Breast epithelium (tissue), 4 donors: ENCODE results near the gene PSMB5. TPM values are rescaled to one million over a fixed set of nuclear protein-coding genes. Genes with fewer than 3 reads are reported as not detected.
A peak's percentile ranks its signal among the peaks of the same experiment; 100 is the strongest.

Source experiments
- DNase-seq, 2 donors: peaks; one replicate each; pipeline ENCODE4 v3.0.0-alpha.2; 2019; ENCODE audit warnings: low spot score in 2 of 2
- H3K27ac ChIP-seq, 2 donors: fragments of 200-600 bp; sonication (generic) in 1 of 2; one replicate each; pipeline ENCODE4 v1.5.1; 2016 to 2019; ENCODE audit warnings: mild to moderate bottlenecking in 1 of 2
- H3K27me3 ChIP-seq, 2 donors: fragments of 200-600 bp; sonication (generic) in 1 of 2; one replicate each; pipeline versions ENCODE4 v1.5.1 to v1.6.0; 2017 to 2019; ENCODE audit warnings: control low read depth in 1 of 2, mild to moderate bottlenecking in 1 of 2
- H3K36me3 ChIP-seq: fragments of 200-600 bp; one replicate; pipeline ENCODE4 v1.5.1; 2019
- H3K4me1 ChIP-seq, 2 donors: fragments of 200-600 bp; sonication (generic); one replicate each; pipeline ENCODE4 v1.5.1; 2016 to 2019; ENCODE audit warnings: control low read depth in 1 of 2
- H3K4me3 ChIP-seq, 3 donors: fragments of 200-600 bp; sonication (generic); 1 replicate in 2 of 3; 2 replicates in 1 of 3; pipeline ENCODE4 v1.5.1; 2016 to 2019; ENCODE audit warnings: mild to moderate bottlenecking in 3 of 3, moderate library complexity in 2 of 3
- H3K9me3 ChIP-seq, 2 donors: fragments of 200-600 bp; sonication (generic) in 1 of 2; one replicate each; pipeline ENCODE4 v1.5.1; 2016 to 2019; ENCODE audit warnings: control low read depth in 1 of 2
- POLR2A ChIP-seq: fragments of 450-650 bp; IDR thresholded peaks from one replicate; pipeline ENCODE4 v1.6.1; 2016; ENCODE audit warnings: antibody characterized with exemption, mild to moderate bottlenecking, moderate library complexity
- POLR2AphosphoS5 ChIP-seq, 3 donors: sonication (generic); formaldehyde crosslinking; IDR thresholded peaks; one replicate each; pipeline ENCODE4 v1.6.1; 2017; ENCODE audit warnings: antibody characterized with exemption in 3 of 3
- intact Hi-C: fragments of 100-400 bp; cut with DNase I; formaldehyde crosslinking; loops from one replicate; pipeline ENCODE4 v1.15.1; 2023; ENCODE audit warnings: low total_unique reads
- total RNA-seq, 3 donors: library from RNA; depleted of rRNA; stranded (reverse); fragments of >200 nt; gene quantifications; one replicate each; pipeline ENCODE4 v1.1.0, GENCODE V29; 2016
- TF ChIP-seq, protein P1 (sequence below), 3 donors: fragments of 450-650 bp; IDR thresholded peaks; one replicate each; pipeline ENCODE4 v1.5.1; 2016 to 2017; ENCODE audit warnings: antibody characterized with exemption in 3 of 3, mild to moderate bottlenecking in 3 of 3, moderate library complexity in 3 of 3

Gene PSMB5
- total RNA-seq, 3 donors from 2014 or later: 120 to 144 (median 129) TPM

DNA sequence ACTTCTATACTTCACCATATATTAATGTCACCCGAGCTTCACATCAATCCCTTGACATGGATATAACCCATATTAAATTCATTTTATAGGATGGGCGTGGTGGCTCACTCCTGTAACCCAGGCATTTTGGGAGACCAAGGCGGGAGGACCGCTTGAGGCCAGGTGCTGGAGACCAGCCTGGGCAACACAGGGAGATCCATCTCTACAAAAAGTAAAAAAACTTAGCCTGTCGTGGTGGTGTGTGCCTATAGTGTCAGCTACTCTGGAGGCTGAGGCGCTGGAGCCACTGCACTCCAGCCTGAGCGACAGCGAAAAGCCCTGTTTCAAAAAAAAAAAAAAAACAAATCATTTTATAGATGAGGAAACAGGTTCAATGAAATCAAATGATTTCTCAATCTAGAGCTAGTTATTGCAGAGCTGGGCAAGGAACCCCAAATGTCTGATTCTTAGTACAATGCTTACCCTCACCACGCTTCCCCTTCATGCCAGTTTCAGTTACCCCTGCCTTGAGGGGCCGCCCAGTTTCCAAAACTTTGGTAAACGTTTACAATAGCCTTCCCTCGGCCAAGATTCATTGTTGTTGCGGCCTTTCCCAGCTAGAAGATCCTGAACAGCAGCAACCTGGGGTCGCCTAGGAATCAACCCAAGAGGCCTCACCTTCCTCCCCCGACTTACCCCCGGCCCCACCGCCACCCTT is 751 bp downstream of the PSMB5 start:
- DNase-seq: no peak

DNA sequence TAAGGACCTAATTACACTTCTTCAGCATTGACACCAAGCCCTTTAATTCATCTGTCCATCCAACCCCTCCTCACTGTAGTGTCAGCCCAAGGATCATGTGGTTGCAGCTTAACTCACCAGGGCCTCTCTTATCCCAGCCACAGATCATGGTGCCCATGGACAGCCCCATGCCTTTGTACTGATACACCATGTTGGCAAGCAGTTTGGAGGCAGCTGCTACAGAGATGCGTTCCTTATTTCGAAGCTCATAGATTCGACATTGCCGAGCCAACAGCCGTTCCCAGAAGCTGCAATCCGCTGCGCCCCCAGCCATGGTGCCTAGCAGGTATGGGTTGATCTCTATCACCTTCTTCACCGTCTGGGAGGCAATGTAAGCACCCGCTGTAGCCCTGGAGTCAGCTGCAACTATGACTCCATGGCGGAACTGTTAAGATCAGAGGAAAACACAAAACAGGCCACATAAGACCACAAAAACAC is 1.4 kb downstream of the PSMB5 start:
- H3K27ac ChIP-seq: no peak overlapping the region
- H3K4me3 ChIP-seq: peak overlapping the region in 2 of 3 donors; percentile 71 to 81
- H3K27me3 ChIP-seq: no peaks in the 10 kb centered on the region
- intact Hi-C loops: no loop called here
- no peaks in the 10 kb centered on the region for H3K9me3 ChIP-seq
- peaks cover 5 to 6% of the 10 kb centered on the region in 2 donors for H3K4me1 ChIP-seq
- DNase-seq: no peak
- no peaks in the 10 kb centered on the region for H3K36me3 ChIP-seq
- TF ChIP-seq, protein P1, sequence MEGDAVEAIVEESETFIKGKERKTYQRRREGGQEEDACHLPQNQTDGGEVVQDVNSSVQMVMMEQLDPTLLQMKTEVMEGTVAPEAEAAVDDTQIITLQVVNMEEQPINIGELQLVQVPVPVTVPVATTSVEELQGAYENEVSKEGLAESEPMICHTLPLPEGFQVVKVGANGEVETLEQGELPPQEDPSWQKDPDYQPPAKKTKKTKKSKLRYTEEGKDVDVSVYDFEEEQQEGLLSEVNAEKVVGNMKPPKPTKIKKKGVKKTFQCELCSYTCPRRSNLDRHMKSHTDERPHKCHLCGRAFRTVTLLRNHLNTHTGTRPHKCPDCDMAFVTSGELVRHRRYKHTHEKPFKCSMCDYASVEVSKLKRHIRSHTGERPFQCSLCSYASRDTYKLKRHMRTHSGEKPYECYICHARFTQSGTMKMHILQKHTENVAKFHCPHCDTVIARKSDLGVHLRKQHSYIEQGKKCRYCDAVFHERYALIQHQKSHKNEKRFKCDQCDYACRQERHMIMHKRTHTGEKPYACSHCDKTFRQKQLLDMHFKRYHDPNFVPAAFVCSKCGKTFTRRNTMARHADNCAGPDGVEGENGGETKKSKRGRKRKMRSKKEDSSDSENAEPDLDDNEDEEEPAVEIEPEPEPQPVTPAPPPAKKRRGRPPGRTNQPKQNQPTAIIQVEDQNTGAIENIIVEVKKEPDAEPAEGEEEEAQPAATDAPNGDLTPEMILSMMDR (IDR thresholded peaks at IDR 0.05): no peak
- no peak for TF ChIP-seq POLR2AphosphoS5 (IDR thresholded peaks at IDR 0.05)
- TF ChIP-seq POLR2A: no peak

More for the DNA sequence above, 751 bp downstream of the PSMB5 start:
- H3K27me3 ChIP-seq: no peaks in the 10 kb centered on the region
- H3K4me1 ChIP-seq: peaks cover 5 to 6% of the 10 kb centered on the region in 2 donors
- peak overlapping the region; percentile 88 to 96 for H3K27ac ChIP-seq
- H3K4me3 ChIP-seq: peak overlapping the region; percentile 71 to 81 (median 78)
- TF ChIP-seq, protein P1 (IDR thresholded peaks at IDR 0.05): no peak
- TF ChIP-seq POLR2AphosphoS5 (IDR thresholded peaks at IDR 0.05) (no peak), POLR2A (no peak)
- H3K9me3 ChIP-seq: no peaks in the 10 kb centered on the region
- H3K36me3 ChIP-seq: no peaks in the 10 kb centered on the region
- intact Hi-C loops: no loop called here

DNA sequence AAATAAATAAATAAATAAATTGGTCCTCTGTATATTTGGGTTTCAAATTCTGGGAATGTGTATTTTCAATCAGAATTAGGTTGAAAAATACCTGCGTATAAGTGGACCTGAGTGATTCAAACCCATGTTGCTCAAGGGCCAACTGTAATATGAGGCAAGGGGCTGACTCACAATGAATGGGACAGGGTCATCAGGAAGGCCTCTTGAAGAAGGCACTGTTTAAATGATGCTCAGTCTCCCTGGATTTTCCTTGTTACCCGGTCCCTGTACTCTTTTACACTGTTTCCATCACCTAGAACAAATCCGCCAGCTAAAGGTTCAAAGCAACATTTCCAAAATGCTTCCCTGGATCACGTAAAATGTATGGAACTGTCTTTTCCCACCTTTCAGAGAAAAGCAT is 3.8 kb downstream of the PSMB5 start:
- peaks cover 5 to 6% of the 10 kb centered on the region in 2 donors for H3K4me1 ChIP-seq
- no peaks in the 10 kb centered on the region for H3K9me3 ChIP-seq
- H3K27me3 ChIP-seq: no peaks in the 10 kb centered on the region
- DNase-seq: no peak
- TF ChIP-seq, protein P1 (IDR thresholded peaks at IDR 0.05): no peak
- TF ChIP-seq POLR2AphosphoS5 (IDR thresholded peaks at IDR 0.05): no peak
- TF ChIP-seq POLR2A: no peak
- intact Hi-C loops: no loop called here
- H3K27ac ChIP-seq: no peak overlapping the region
- no peaks in the 10 kb centered on the region for H3K36me3 ChIP-seq
- H3K4me3 ChIP-seq: no peak overlapping the region

DNA sequence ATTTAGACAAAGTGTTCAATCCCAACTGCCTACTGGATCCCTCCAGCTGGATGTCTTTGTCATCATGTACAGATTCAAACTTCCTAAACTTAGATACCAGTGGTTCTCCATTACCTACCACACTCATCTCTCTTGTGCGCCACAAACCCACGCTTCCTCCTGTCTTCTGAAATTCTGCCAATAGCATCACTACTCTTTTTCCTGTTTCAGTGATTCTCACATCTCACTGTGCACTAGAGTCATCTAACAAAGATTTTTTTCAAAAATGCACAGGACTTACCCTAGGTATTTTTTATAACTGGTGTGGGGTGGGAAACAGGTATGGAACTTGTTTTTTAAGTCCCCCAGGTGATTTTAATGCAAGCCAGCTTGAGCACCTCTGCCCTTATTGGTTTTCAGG is 5.9 kb downstream of the PSMB5 start:
- H3K4me3 ChIP-seq: no peak overlapping the region
- intact Hi-C loops: no loop called here
- no peaks in the 10 kb centered on the region for H3K9me3 ChIP-seq
- DNase-seq: no peak
- peaks cover 5% of the 10 kb centered on the region in 2 donors for H3K4me1 ChIP-seq
- H3K27ac ChIP-seq: no peak overlapping the region
- H3K36me3 ChIP-seq: no peaks in the 10 kb centered on the region
- H3K27me3 ChIP-seq: no peaks in the 10 kb centered on the region
- TF ChIP-seq POLR2A: no peak
- TF ChIP-seq, protein P1 (IDR thresholded peaks at IDR 0.05): no peak
- TF ChIP-seq POLR2AphosphoS5 (IDR thresholded peaks at IDR 0.05): no peak

DNA sequence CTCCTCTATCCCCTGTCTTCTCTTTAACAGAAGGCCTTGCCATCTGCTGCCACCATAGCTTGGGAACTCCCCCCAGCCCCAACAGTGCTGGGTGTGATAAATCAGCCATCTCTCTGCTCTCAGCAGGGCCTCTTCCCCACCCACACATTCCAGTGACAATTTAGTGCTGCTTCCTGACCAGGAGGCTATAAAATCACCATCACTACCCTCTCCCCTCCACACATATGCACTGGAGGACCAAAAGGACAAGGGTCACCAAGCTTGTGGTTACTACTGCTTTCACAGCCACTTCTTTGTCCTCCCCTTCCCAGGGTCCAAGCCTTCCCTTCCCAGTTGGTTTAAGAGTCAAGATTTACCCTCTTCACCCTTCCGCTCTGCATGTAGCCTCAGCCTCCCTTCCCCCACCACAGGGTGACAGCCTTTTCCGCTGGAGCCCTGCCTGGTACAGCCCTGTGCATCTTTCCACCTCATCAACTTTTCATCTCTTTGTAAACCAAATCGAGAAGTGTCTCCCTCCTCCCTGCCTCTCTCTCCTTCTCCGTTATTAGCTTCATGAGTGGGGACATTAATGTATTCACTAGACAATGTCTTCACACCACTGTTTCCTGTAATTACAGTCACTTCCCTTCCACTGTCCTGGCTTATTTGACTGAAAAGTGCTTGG is 9.4 kb downstream of the PSMB5 start:
- Histone ChIP-seq H3K27me3 (no peaks in the 10 kb centered on the region), H3K9me3 (no peaks in the 10 kb centered on the region), H3K36me3 (no peaks in the 10 kb centered on the region), H3K27ac (no peak overlapping the region), H3K4me3 (no peak overlapping the region), H3K4me1 (no peaks in the 10 kb centered on the region)
- intact Hi-C loops: no loop called here
- TF ChIP-seq POLR2A (no peak), POLR2AphosphoS5 (IDR thresholded peaks at IDR 0.05) (no peak)
- TF ChIP-seq, protein P1 (IDR thresholded peaks at IDR 0.05): no peak
- no peak for DNase-seq
